A549 (cell line): Measurements from ENCODE around the gene ANO8. TPM values are rescaled to one million over a fixed set of nuclear protein-coding genes. Genes with fewer than 3 reads are reported as not detected.

Source experiments
- ATAC-seq, 2 experiments: fragments of 200-7000 bp in 1 of 2; fragments of >200 bp in 1 of 2; cut with Nextera tagmentation in 1 of 2; cut with Tn5 transposase in 1 of 2; 3 replicates each; pipeline versions ENCODE4 v1.8.0 to v1.9.1; 2018 to 2020; ENCODE audit warnings: mild to moderate bottlenecking in 1 of 2, moderate library complexity in 1 of 2
- CTCF ChIA-PET: fragments of 300-600 bp; sonication (Branson Sonifier 250); formaldehyde crosslinking; extraction: SDS; loops from one replicate; lab custom pipeline; 2021; ENCODE audit warnings: antibody characterized with exemption, inconsistent platforms; lab: Yijun Ruan, JAX
- POLR2A ChIA-PET: fragments of 350-600 bp; formaldehyde crosslinking; extraction: SDS; loops from one replicate; lab custom pipeline; 2021; ENCODE audit warnings: antibody characterized with exemption, inconsistent platforms; lab: Yijun Ruan, JAX
- DNase-seq, 2 experiments: peaks; one replicate each; pipeline versions ENCODE4 v3.0.0 to v3.0.0-alpha.2; 2011 to 2016; ENCODE audit warnings: low read depth in 1 of 2, low spot score in 1 of 2
- FAIRE-seq: peaks from 2 replicates; lab custom pipeline; 2011; peaks lifted over from hg19 to GRCh38; lab: Jason Lieb, UNC
- H3K27ac ChIP-seq, 2 experiments: fragments of >200 bp; sonication (Bioruptor Twin); formaldehyde crosslinking; 3 replicates each; pipeline ENCODE4 v1.5.1; 2016 to 2017
- H3K4me1 ChIP-seq: fragments of >200 bp; sonication (Bioruptor Twin); formaldehyde crosslinking; 3 replicates; pipeline ENCODE4 v1.6.1; 2016
- H3K4me2 ChIP-seq: fragments of >200 bp; sonication (Bioruptor Twin); formaldehyde crosslinking; 3 replicates; pipeline ENCODE4 v1.6.1; 2016
- H3K4me3 ChIP-seq: fragments of >200 bp; sonication (Bioruptor Twin); formaldehyde crosslinking; 3 replicates; pipeline ENCODE4 v1.5.1; 2016
- H3K9me3 ChIP-seq: fragments of >200 bp; sonication (Bioruptor Twin); formaldehyde crosslinking; 3 replicates; pipeline ENCODE4 v1.6.1; 2016
- CBX8 ChIP-seq: fragments of 200-600 bp; sonication (generic); IDR thresholded peaks from 2 replicates; pipeline ENCODE4 v1.6.1; 2016
- CHD2 ChIP-seq: fragments of 150-350 bp; IDR thresholded peaks from 2 replicates; pipeline ENCODE4 v1.6.1; 2014; ENCODE audit warnings: low read length; ENCODE audit not compliant: partially characterized antibody
- EHMT2 ChIP-seq: fragments of 200-600 bp; sonication (generic); IDR thresholded peaks from 2 replicates; pipeline ENCODE4 v1.6.1; 2016; ENCODE audit warnings: antibody characterized with exemption, low read depth, mild to moderate bottlenecking, moderate library complexity
- EP300 ChIP-seq, 2 experiments: fragments of >200 bp; sonication (Bioruptor Twin); formaldehyde crosslinking; IDR thresholded peaks; 2 replicates in 1 of 2; 3 replicates in 1 of 2; pipeline ENCODE4 v1.6.1; 2016 to 2017
- FOSB ChIP-seq: fragments of 250-450 bp; sonication (Bioruptor Pico); IDR thresholded peaks from 2 replicates; pipeline ENCODE4 v1.5.0; 2020; ENCODE audit warnings: mild to moderate bottlenecking, moderate library complexity
- FOXS1 ChIP-seq: fragments of 250-450 bp; sonication (Bioruptor Pico); IDR thresholded peaks from 2 replicates; pipeline ENCODE4 v1.5.0; 2020; ENCODE audit warnings: mild to moderate bottlenecking, moderate library complexity
- GATA3 ChIP-seq: IDR thresholded peaks from 2 replicates; pipeline ENCODE4 v1.6.1; 2012; ENCODE audit warnings: borderline replicate concordance
- HEYL ChIP-seq: fragments of 250-450 bp; sonication (Bioruptor Pico); IDR thresholded peaks from 2 replicates; pipeline ENCODE4 v1.8.0; 2021; ENCODE audit warnings: mild to moderate bottlenecking, moderate library complexity
- HMGXB4 ChIP-seq: fragments of 250-450 bp; sonication (Bioruptor Pico); IDR thresholded peaks from 2 replicates; pipeline ENCODE4 v1.5.0; 2021; ENCODE audit warnings: mild to moderate bottlenecking, moderate library complexity, borderline replicate concordance
- HOXA7 ChIP-seq: fragments of 250-450 bp; sonication (Bioruptor Pico); IDR thresholded peaks from 2 replicates; pipeline ENCODE4 v1.5.0; 2020; ENCODE audit warnings: mild to moderate bottlenecking, moderate library complexity
- HOXB13 ChIP-seq: fragments of 250-450 bp; sonication (Bioruptor Pico); IDR thresholded peaks from 2 replicates; pipeline ENCODE4 v1.5.0; 2020; ENCODE audit warnings: low read depth, mild to moderate bottlenecking, moderate library complexity
- KDM5A ChIP-seq: fragments of 200-600 bp; sonication (generic); IDR thresholded peaks from 2 replicates; pipeline ENCODE4 v1.6.1; 2016; ENCODE audit warnings: antibody characterized with exemption, mild to moderate bottlenecking
- MAX ChIP-seq: IDR thresholded peaks from 2 replicates; pipeline ENCODE4 v1.6.1; 2012
- MYC ChIP-seq: IDR thresholded peaks from 2 replicates; pipeline ENCODE4 v1.6.1; 2012; ENCODE audit warnings: mild to moderate bottlenecking, inconsistent platforms, low read length, improper control_type of control experiment, borderline replicate concordance
- NPAS2 ChIP-seq: fragments of 250-450 bp; sonication (Bioruptor Pico); IDR thresholded peaks from 2 replicates; pipeline ENCODE4 v1.8.0; 2022; ENCODE audit warnings: mild to moderate bottlenecking, moderate library complexity, borderline replicate concordance
- NR3C1 ChIP-seq: fragments of >200 bp; sonication (Bioruptor Twin); formaldehyde crosslinking; IDR thresholded peaks from 3 replicates; pipeline ENCODE4 v1.6.1; 2017
- PHF8 ChIP-seq: fragments of 200-600 bp; sonication (generic); IDR thresholded peaks from 2 replicates; pipeline ENCODE4 v1.6.1; 2016; ENCODE audit warnings: low read depth, mild to moderate bottlenecking, antibody characterized with exemption, moderate library complexity, borderline replicate concordance
- RARB ChIP-seq: fragments of 250-450 bp; sonication (Bioruptor Pico); IDR thresholded peaks from 2 replicates; pipeline ENCODE4 v1.8.0; 2021; ENCODE audit warnings: mild to moderate bottlenecking, moderate library complexity
- RCOR1 ChIP-seq: fragments of 150-350 bp; IDR thresholded peaks from 2 replicates; pipeline ENCODE4 v1.6.1; 2014; ENCODE audit warnings: antibody characterized with exemption, low read length, low read depth
- REST ChIP-seq: fragments of 200-600 bp; sonication (generic); IDR thresholded peaks from 2 replicates; pipeline ENCODE4 v1.6.1; 2016; ENCODE audit warnings: antibody characterized with exemption, mild to moderate bottlenecking, moderate library complexity
- RNF2 ChIP-seq: fragments of 200-600 bp; sonication (generic); IDR thresholded peaks from 2 replicates; pipeline ENCODE4 v1.6.1; 2016; ENCODE audit warnings: low read depth, mild to moderate bottlenecking, antibody characterized with exemption, moderate library complexity, borderline replicate concordance
- SMC3 ChIP-seq: fragments of >200 bp; sonication (Bioruptor Twin); formaldehyde crosslinking; IDR thresholded peaks from 3 replicates; pipeline ENCODE4 v1.6.1; 2018; ENCODE audit warnings: inconsistent platforms
- SREBF2 ChIP-seq: fragments of 450-650 bp; IDR thresholded peaks from 2 replicates; pipeline ENCODE4 v1.6.1; 2014; ENCODE audit warnings: mild to moderate bottlenecking, moderate library complexity
- TP53 ChIP-seq: fragments of 250-450 bp; sonication (Bioruptor Pico); IDR thresholded peaks from 2 replicates; pipeline ENCODE4 v1.5.0; 2021; ENCODE audit warnings: mild to moderate bottlenecking, moderate library complexity
- ZC3H11A ChIP-seq: fragments of 450-650 bp; IDR thresholded peaks from 2 replicates; pipeline ENCODE4 v1.6.1; 2014; ENCODE audit warnings: antibody characterized with exemption, mild to moderate bottlenecking
- WGBS: methylation state at CpG from one replicate; pipeline ENCODE4 v1.1.6; 2017; ENCODE audit errors: missing lambda C conversion rate; 5-methylcytosine and 5-hydroxymethylcytosine counted together
- polyA plus RNA-seq, 4 experiments: library from polyadenylated mRNA; depleted of rRNA in 3 of 4; stranded (reverse); fragments of >200 nt; fragmentation: RNase III in 1 of 4; extraction: RNeasy Plus Mini Kit Qiagen cat#74134 plus additional on column Dnase treatment in 1 of 4; gene quantifications; 2 replicates in 3 of 4; 3 replicates in 1 of 4; pipeline ENCODE4 v1.2.3, GENCODE V29; 2011 to 2017

The ANO8 gene
- polyA plus RNA-seq, 2 of the 4 experiments (the other 2 are of a cell fraction), result 2.2 to 5.5 TPM

- Histone ChIP-seq H3K4me1 (peaks cover 28% of the 10 kb centered on the region), H3K4me3 (peak overlapping the region; percentile 65), H3K9me3 (0 out of 3 replicates have a peak, but pooled peaks cover 3% of the 10 kb centered on the region), H3K4me2 (peak overlapping the region; percentile 93), H3K27ac (peak overlapping the region; percentile 87 to 95)
- ATAC-seq (peak in 1 of 2 experiments; percentile 3; a peak in 1 of 6 replicates), FAIRE-seq (no peak), DNase-seq (no peak)
- ChIA-PET CTCF (interaction anchor here (1.0 to 8.7 kb wide), 3 partner anchors 9 to 83 kb away, joined by 3 to 98 read pairs (median 8); no protein-coding TSS in a partner anchor), POLR2A (interaction anchor here (0.6 kb wide), 1 partner anchor 35 kb away, joined by 5 read pairs; no protein-coding TSS in a partner anchor)
- TF ChIP-seq HOXB13 (no peak), EHMT2 (no peak), EP300 (IDR thresholded peaks at IDR 0.05) (no peak), RCOR1 (no peak), CHD2 (no peak), PHF8 (no peak), SMC3 (no peak), CBX8 (no peak), ZC3H11A (no peak), NR3C1 (no peak), TP53 (no peak), HEYL (CRISPR knock-in tag) (no peak)
- WGBS, result 37% methylated on average over 9 of the region's 29 CpGs
Measured at GRCh38 chr19:17302391-17303166, 32.1 kb downstream of the ANO8 start.

GRCh38 chr19:17300992-17301619 lies 33.5 kb downstream of the ANO8 start:
- TF ChIP-seq HMGXB4, result no peak
- no peak for TF ChIP-seq MAX
- no peak for TF ChIP-seq ZC3H11A
- TF ChIP-seq NR3C1, result no peak
- TF ChIP-seq SREBF2, result no peak
- no peak for TF ChIP-seq MYC
- no peak for TF ChIP-seq RNF2
- TF ChIP-seq KDM5A, result no peak
- TF ChIP-seq TP53, result no peak
- TF ChIP-seq NPAS2, result no peak
- no peak for TF ChIP-seq FOSB (CRISPR knock-in tag)
- TF ChIP-seq GATA3, result no peak
- TF ChIP-seq RARB (CRISPR knock-in tag), result no peak
- no peak for TF ChIP-seq HOXA7 (CRISPR knock-in tag)
- no peak for TF ChIP-seq FOXS1 (CRISPR knock-in tag)
- no peak for TF ChIP-seq REST
- FAIRE-seq (no peak), ATAC-seq (no peak), DNase-seq (no peak)
- H3K4me1 ChIP-seq, result peaks cover 29% of the 10 kb centered on the region
- CTCF ChIA-PET, result interaction anchor here (8.7 kb wide), 1 partner anchor 8 kb away, joined by 98 read pairs; no protein-coding TSS in a partner anchor
- POLR2A ChIA-PET, result no interaction called here
- H3K9me3 ChIP-seq, result 0 out of 3 replicates have a peak, but pooled peaks cover 3% of the 10 kb centered on the region
- H3K27ac ChIP-seq, result no peak overlapping the region
- no peak overlapping the region for H3K4me3 ChIP-seq
- WGBS, result 98% methylated on average over 24 of the region's 51 CpGs
- H3K4me2 ChIP-seq, result no peak overlapping the region
